ENCODE results near the gene LRSAM1.

DNA sequence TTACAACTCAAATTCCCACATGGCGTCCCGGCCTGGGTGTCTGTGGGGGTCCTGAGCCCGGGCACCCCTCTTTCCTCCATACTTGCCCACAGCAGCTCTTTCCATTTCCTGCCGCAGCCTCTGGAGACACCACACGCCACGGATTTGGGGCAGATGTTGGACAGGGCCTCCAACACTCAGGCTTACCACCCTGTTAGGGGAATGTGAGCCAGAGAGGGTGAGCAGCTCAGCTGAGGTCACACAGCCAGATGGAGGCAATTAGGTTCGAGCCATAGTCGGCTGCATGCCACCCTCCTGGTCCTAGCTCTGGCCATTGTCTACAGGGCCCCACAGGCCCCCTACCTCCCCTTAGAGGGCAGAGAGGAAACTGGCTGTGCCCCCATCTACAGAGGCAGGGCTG lies 85.2 kb downstream of the LRSAM1 start:
- no peak for TF ChIP-seq POLR2A (IDR thresholded peaks at IDR 0.05; ENCODE audit: low read depth, low read length)
- no peak for TF ChIP-seq POLR2AphosphoS5 (IDR thresholded peaks at IDR 0.05; ENCODE audit: low read depth, low read length)
- TF ChIP-seq TAF1 (IDR thresholded peaks at IDR 0.05; ENCODE audit: low read depth, low read length) = no peak
- no peak for TF ChIP-seq SPI1 (IDR thresholded peaks at IDR 0.05; ENCODE audit: low read depth, low read length)

Data from GM12891 (cell line).